Activated T-cell treated with anti-CD3 and anti-CD28 coated beads for 24 hours (primary cell): ENCODE data around the gene TOP2A.
"Not testable (repeated sequence)": the region's sequence is repeated elsewhere in the genome, so short reads cannot be mapped to it uniquely, and the experiment has no call there.

Experiments used
- DNase-seq: peaks from one replicate; pipeline ENCODE4 v3.0.0-alpha.2; 2020; ENCODE audit warnings: low read depth

TOP2A gene

GRCh38 chr17:40430272-40431230 is 12.9 kb upstream of the TOP2A start:
- no peak for DNase-seq

- no peak for DNase-seq
Measured at GRCh38 chr17:40427002-40427491, 9.4 kb upstream of the TOP2A start.

GRCh38 chr17:40425741-40426140 is 8.0 kb upstream of the TOP2A start:
- no peak for DNase-seq

GRCh38 chr17:40422990-40423633 is 5.4 kb upstream of the TOP2A start:
- DNase-seq, result no peak

- DNase-seq, result no peak
Measured at GRCh38 chr17:40419559-40420331, 2.0 kb upstream of the TOP2A start.

- DNase-seq, result no peak
Measured at GRCh38 chr17:40418428-40418706, 671 bp upstream of the TOP2A start.

- DNase-seq, result no peak
Measured at GRCh38 chr17:40417258-40417608, 463 bp downstream of the TOP2A start.

GRCh38 chr17:40416671-40417070 is 1.0 kb downstream of the TOP2A start:
- no peak for DNase-seq

GRCh38 chr17:40415390-40415789 is 2.3 kb downstream of the TOP2A start:
- no peak for DNase-seq

- DNase-seq, result not testable (repeated sequence)
Measured at GRCh38 chr17:40414312-40414711, 3.4 kb downstream of the TOP2A start.

- DNase-seq, result no peak
Measured at GRCh38 chr17:40412880-40413279, 4.8 kb downstream of the TOP2A start.

GRCh38 chr17:40411821-40412220 is 5.9 kb downstream of the TOP2A start:
- no peak for DNase-seq

- no peak for DNase-seq
Measured at GRCh38 chr17:40410082-40410481, 7.6 kb downstream of the TOP2A start.

GRCh38 chr17:40409540-40409939 is 8.2 kb downstream of the TOP2A start:
- not testable (repeated sequence) for DNase-seq

- no peak for DNase-seq
Measured at GRCh38 chr17:40407460-40407859, 10.2 kb downstream of the TOP2A start.

- DNase-seq, result no peak
Measured at GRCh38 chr17:40404003-40404402, 13.7 kb downstream of the TOP2A start.

- DNase-seq, result no peak
Measured at GRCh38 chr17:40402668-40403067, 15.0 kb downstream of the TOP2A start.

GRCh38 chr17:40399185-40399584 is 18.5 kb downstream of the TOP2A start:
- DNase-seq, result no peak

GRCh38 chr17:40386555-40386954 is 31.1 kb downstream of the TOP2A start:
- not testable (repeated sequence) for DNase-seq

GRCh38 chr17:40382251-40382650 is 35.4 kb downstream of the TOP2A start:
- DNase-seq, result no peak

GRCh38 chr17:40378966-40379365 is 38.7 kb downstream of the TOP2A start:
- no peak for DNase-seq

- DNase-seq, result no peak
Measured at GRCh38 chr17:40377832-40378231, 39.9 kb downstream of the TOP2A start.

- DNase-seq, result not testable (repeated sequence)
Measured at GRCh38 chr17:40376541-40376940, 41.2 kb downstream of the TOP2A start.
